Right forelimb (tissue), 1 donor: Measurements from ENCODE around the gene PRKAR1B.

Source experiments
- DNase-seq: peaks from one replicate; pipeline ENCODE4 v3.0.0-alpha.2; 2018

PRKAR1B gene

GRCh38 chr7:503575-504111 lies 223.4 kb downstream of the PRKAR1B start:
- DNase-seq: no peak

- DNase-seq: no peak
Observed at GRCh38 chr7:502296-502695, 224.8 kb downstream of the PRKAR1B start.

- DNase-seq: no peak
Observed at GRCh38 chr7:501526-501925, 225.6 kb downstream of the PRKAR1B start.

- DNase-seq: no peak
Observed at GRCh38 chr7:500521-501420, 226.3 kb downstream of the PRKAR1B start.

- no peak for DNase-seq
Observed at GRCh38 chr7:499853-500485, 227.1 kb downstream of the PRKAR1B start.
